Mesenchymal stem cell (in vitro differentiated cells and primary cell): ENCODE data around the gene HOXD13.

ENCODE experiments used
- DNase-seq: peaks from one replicate; pipeline ENCODE4 v3.0.0-alpha.2; 2013
- H2AFZ ChIP-seq: one replicate; pipeline ENCODE4 v1.6.1; 2013; ENCODE audit warnings: low read depth, mild to moderate bottlenecking, control low read depth, inconsistent platforms, low read length, moderate library complexity
- H2AK5ac ChIP-seq: 2 replicates; pipeline ENCODE4 v1.6.1; 2013; ENCODE audit warnings: low read length, moderate library complexity, mild to moderate bottlenecking, inconsistent platforms; ENCODE audit not compliant: severe bottlenecking
- H2BK120ac ChIP-seq: one replicate; pipeline ENCODE4 v1.6.1; 2013; ENCODE audit warnings: low read depth, mild to moderate bottlenecking, inconsistent platforms, low read length, moderate library complexity
- H2BK12ac ChIP-seq, 2 experiments: one replicate each; pipeline ENCODE4 v1.6.1; 2013; ENCODE audit warnings: inconsistent platforms in 2 of 2, low read length in 2 of 2, mild to moderate bottlenecking in 2 of 2, moderate library complexity in 2 of 2, control low read depth in 1 of 2
- H2BK15ac ChIP-seq: one replicate; pipeline ENCODE4 v1.6.1; 2013; ENCODE audit warnings: mild to moderate bottlenecking, low read depth, inconsistent platforms; ENCODE audit not compliant: poor library complexity, severe bottlenecking
- H2BK5ac ChIP-seq: 2 replicates; pipeline ENCODE4 v1.6.1; 2013; ENCODE audit warnings: low read depth, mild to moderate bottlenecking, low read length, control low read depth, inconsistent platforms; ENCODE audit not compliant: poor library complexity, severe bottlenecking
- H3K14ac ChIP-seq, 2 experiments: one replicate each; pipeline ENCODE4 v1.6.1; 2013; ENCODE audit warnings: inconsistent platforms in 2 of 2, low read length in 2 of 2, control low read depth in 1 of 2, mild to moderate bottlenecking in 1 of 2, moderate library complexity in 1 of 2
- H3K18ac ChIP-seq, 2 experiments: one replicate each; pipeline ENCODE4 v1.6.1; 2013; ENCODE audit warnings: inconsistent platforms in 2 of 2, low read length in 2 of 2, control low read depth in 1 of 2, low read depth in 1 of 2, mild to moderate bottlenecking in 1 of 2
- H3K23ac ChIP-seq, 2 experiments: one replicate each; pipeline ENCODE4 v1.6.1; 2013; ENCODE audit warnings: inconsistent platforms in 2 of 2, low read length in 2 of 2, mild to moderate bottlenecking in 2 of 2, moderate library complexity in 2 of 2, control low read depth in 1 of 2
- H3K27ac ChIP-seq: 2 replicates; pipeline ENCODE4 v1.5.1; 2013; ENCODE audit warnings: mild to moderate bottlenecking, moderate library complexity, low read length, control low read depth, inconsistent platforms; ENCODE audit not compliant: poor library complexity, severe bottlenecking
- H3K27me3 ChIP-seq, 2 experiments: 2 replicates each; pipeline versions ENCODE4 v1.6.1 to v1.7.0; 2013; ENCODE audit warnings: low read length in 2 of 2, mild to moderate bottlenecking in 2 of 2, moderate library complexity in 2 of 2, control low read depth in 1 of 2, inconsistent platforms in 1 of 2; ENCODE audit not compliant: control insufficient read depth in 1 of 2, insufficient read depth in 1 of 2
- H3K36me3 ChIP-seq, 2 experiments: 2 replicates each; pipeline versions ENCODE4 v1.6.1 to v1.7.0; 2013; ENCODE audit warnings: low read length in 2 of 2, control low read depth in 1 of 2, inconsistent platforms in 1 of 2, low read depth in 1 of 2, mild to moderate bottlenecking in 1 of 2; ENCODE audit not compliant: insufficient read depth in 2 of 2, control insufficient read depth in 1 of 2
- H3K4ac ChIP-seq, 2 experiments: one replicate each; pipeline ENCODE4 v1.6.1; 2013; ENCODE audit warnings: inconsistent platforms in 2 of 2, low read length in 2 of 2, mild to moderate bottlenecking in 2 of 2, moderate library complexity in 2 of 2, control low read depth in 1 of 2, low read depth in 1 of 2
- H3K4me1 ChIP-seq: 2 replicates; pipeline ENCODE4 v1.6.1; 2013; ENCODE audit warnings: low read depth, low read length, control low read depth; ENCODE audit not compliant: control insufficient read depth, insufficient read depth
- H3K4me2 ChIP-seq: 2 replicates; pipeline ENCODE4 v1.6.1; 2013; ENCODE audit warnings: low read length, mild to moderate bottlenecking, inconsistent platforms; ENCODE audit not compliant: poor library complexity, severe bottlenecking
- H3K4me3 ChIP-seq, 2 experiments: 2 replicates each; pipeline versions ENCODE4 v1.5.1 to v1.7.0; 2013; ENCODE audit warnings: low read length in 2 of 2, mild to moderate bottlenecking in 2 of 2, control low read depth in 1 of 2, low read depth in 1 of 2; ENCODE audit not compliant: insufficient read depth in 1 of 2
- H3K79me1 ChIP-seq: replicated peaks from 2 replicates; pipeline ENCODE4 v1.6.1; 2013; ENCODE audit warnings: mild to moderate bottlenecking, control low read depth, low read length, inconsistent platforms; ENCODE audit not compliant: poor library complexity, severe bottlenecking
- H3K9ac ChIP-seq: 2 replicates; pipeline ENCODE4 v1.7.0; 2013; ENCODE audit warnings: mild to moderate bottlenecking, low read length, moderate library complexity
- H3K9me3 ChIP-seq: 2 replicates; pipeline ENCODE4 v1.7.0; 2013; ENCODE audit warnings: mild to moderate bottlenecking, low read length; ENCODE audit not compliant: control insufficient read depth
- H4K8ac ChIP-seq: one replicate; pipeline ENCODE4 v1.6.1; 2013; ENCODE audit warnings: inconsistent platforms, mild to moderate bottlenecking, low read length, moderate library complexity
- H4K91ac ChIP-seq: one replicate; pipeline ENCODE4 v1.6.1; 2013; ENCODE audit warnings: mild to moderate bottlenecking, low read length, inconsistent platforms
- WGBS: methylation state at CpG from one replicate; pipeline ENCODE4 v1.1.7; 2013; ENCODE audit warnings: mixed read lengths; 5-methylcytosine and 5-hydroxymethylcytosine counted together

HOXD13 gene

DNA sequence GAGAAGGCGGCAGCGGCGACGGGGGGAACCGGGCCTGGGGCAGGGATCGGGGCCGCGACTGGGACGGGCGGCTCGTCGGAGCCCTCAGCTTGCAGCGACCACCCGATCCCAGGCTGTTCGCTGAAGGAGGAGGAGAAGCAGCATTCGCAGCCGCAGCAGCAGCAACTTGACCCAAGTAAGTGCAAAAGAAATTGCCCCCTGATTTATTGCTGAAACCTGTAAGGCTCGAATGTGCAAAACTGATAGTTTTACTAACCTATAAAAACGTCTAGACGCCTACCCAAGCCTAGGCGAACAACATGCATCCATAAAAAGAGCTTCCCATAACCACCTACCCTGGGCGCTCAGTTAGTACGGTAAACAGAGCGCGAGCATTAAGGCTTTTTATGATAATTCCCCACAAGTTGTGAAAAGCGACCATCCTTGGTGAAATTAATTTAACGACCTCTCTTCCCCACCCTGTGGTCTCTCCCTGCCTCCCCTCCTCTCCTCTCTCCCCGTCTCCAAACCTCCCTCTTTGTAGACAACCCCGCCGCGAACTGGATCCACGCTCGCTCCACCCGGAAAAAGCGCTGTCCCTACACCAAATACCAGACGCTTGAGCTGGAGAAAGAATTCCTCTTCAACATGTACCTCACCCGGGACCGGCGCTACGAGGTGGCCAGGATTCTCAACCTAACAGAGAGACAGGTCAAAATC lies 31.0 kb downstream of the HOXD13 start:
- Histone ChIP-seq H3K9ac (peak overlapping the region; percentile 69), H3K4ac (no peak overlapping the region), H3K27ac (no peak overlapping the region), H2BK15ac (no peak overlapping the region), H3K18ac (no peak overlapping the region), H3K14ac (no peak overlapping the region), H3K4me1 (peaks cover 22% of the 10 kb centered on the region), H2AK5ac (no peak overlapping the region), H2BK12ac (no peak overlapping the region), H2AFZ (peak overlapping the region; percentile 29), H3K4me3 (peak overlapping the region; percentile 49 to 84), H3K9me3 (no peaks in the 10 kb centered on the region), H3K36me3 (no peaks in the 10 kb centered on the region), H4K91ac (no peak overlapping the region), H3K79me1 (no peaks in the 10 kb centered on the region), H4K8ac (no peak overlapping the region), H3K4me2 (peak overlapping the region; percentile 69), H2BK120ac (no peak overlapping the region), H3K27me3 (peaks cover 39 to 90% of the 10 kb centered on the region in 2 experiments), H2BK5ac (no peak overlapping the region), H3K23ac (no peak overlapping the region)
- 3% methylated on average over 40 of the region's 40 CpGs for WGBS
- DNase-seq, result no peak

DNA sequence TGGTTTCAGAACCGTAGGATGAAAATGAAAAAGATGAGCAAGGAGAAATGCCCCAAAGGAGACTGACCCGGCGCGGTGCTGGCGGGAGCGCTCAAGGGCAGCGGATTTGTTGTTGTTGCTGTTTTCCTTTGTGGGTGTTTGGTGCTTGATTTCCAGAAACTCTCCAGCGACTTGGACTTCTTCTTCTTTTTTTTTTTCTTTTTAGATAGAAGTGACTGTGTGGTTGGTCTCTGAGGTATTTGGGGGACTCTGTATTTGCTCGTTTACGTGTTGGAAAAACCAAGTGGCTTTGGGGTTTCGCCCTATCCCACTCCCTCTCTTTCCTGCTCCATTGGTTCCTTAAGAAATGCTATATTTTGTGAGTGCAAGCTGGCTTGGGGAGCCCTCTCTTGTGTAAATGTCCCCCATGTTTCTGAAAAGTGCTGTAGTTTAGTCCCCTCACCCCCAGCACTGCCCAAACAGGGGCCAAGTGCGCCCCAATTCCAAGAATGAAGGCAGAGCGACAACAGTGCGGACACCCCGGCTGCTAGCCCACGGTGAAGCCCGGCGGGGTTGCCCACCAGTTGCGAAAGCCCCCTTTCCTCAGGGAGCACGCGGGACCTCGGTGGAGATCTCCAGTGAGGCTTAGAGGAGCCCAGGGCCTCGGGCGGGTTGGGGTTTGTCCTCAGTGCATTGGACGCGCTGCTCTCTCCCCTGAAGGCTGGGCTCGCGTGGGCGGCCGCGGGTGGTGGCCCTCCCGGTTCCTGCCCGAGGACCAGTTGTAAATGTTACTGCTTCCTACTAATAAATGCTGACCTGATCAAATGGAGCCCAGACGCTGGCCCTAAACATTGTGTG lies 31.8 kb downstream of the HOXD13 start:
- WGBS, result 24% methylated on average over 30 of the region's 34 CpGs
- Histone ChIP-seq H3K9ac (peak overlapping the region; percentile 69), H3K27ac (no peak overlapping the region), H2BK120ac (no peak overlapping the region), H3K4ac (no peak overlapping the region), H4K8ac (no peak overlapping the region), H3K27me3 (peaks cover 33 to 90% of the 10 kb centered on the region in 2 experiments), H2AK5ac (no peak overlapping the region), H3K4me1 (peaks cover 28% of the 10 kb centered on the region), H4K91ac (no peak overlapping the region), H3K14ac (no peak overlapping the region), H3K23ac (no peak overlapping the region), H3K4me2 (no peak overlapping the region), H3K4me3 (peak overlapping the region in 1 of 2 experiments; percentile 84), H3K36me3 (no peaks in the 10 kb centered on the region), H2BK12ac (no peak overlapping the region), H2AFZ (no peak overlapping the region), H2BK5ac (no peak overlapping the region), H2BK15ac (no peak overlapping the region), H3K79me1 (no peaks in the 10 kb centered on the region), H3K18ac (no peak overlapping the region), H3K9me3 (no peaks in the 10 kb centered on the region)
- no peak for DNase-seq

DNA sequence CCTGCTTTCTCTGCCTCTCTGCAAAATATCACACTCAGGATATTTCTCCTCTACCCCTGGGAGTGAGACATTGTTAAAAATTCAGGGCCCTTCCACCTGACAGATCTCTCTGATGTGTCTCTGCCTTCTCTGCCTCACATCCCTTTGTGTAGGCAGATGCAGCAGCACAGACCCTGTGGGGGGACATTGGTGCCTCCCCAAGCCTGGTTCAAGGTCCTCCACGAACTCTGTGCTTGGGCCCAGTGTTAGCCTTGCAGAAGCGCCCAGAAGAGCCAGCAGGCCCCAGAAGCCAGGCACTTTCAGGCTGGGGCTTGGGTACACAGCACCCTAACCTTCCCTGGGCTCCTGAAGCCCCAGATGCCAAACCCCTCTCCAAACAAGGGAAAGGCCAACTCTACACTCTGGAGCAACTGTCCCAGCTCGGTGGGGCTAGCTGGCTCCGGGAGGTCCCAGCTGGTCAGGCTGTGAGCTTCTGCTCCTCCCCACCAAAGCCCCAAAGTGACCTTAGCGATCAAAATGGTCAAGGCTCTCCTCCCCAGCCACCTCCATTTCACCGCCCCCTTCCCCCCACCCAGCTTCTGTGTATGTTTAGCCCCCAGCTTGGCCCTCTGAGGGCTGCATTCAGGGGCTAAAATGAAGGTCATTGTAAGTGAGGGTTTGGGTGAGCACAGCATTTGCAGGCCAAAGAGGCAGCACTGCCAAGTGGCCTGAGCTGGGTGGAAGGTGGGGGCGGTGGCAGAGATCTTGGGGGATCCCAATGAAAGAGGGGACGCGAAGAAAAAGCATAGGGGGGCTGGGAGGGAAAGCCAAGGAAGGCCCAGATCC lies 32.6 kb downstream of the HOXD13 start:
- Histone ChIP-seq H3K9me3 (no peaks in the 10 kb centered on the region), H3K23ac (no peak overlapping the region)

DNA sequence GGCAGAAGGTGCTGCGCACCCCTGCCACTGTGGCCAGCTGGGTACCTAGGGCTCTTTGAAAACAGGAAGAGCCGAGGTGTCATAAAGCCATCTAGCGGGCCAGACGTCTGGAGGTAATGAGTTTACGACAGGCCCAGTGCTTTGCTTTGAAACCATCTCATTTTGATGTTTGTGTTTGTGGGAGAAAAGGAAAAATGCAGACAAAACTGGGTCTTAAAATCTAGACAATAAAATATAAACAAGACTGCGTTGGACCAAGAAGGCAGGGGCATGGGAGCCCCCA lies 33.2 kb downstream of the HOXD13 start:
- Histone ChIP-seq H3K4me2 (no peak overlapping the region), H4K91ac (no peak overlapping the region), H3K9ac (no peak overlapping the region), H3K4me1 (peaks cover 38% of the 10 kb centered on the region), H2BK5ac (no peak overlapping the region), H3K9me3 (no peaks in the 10 kb centered on the region), H2BK120ac (no peak overlapping the region), H3K27ac (no peak overlapping the region), H2AK5ac (no peak overlapping the region), H3K4me3 (no peak overlapping the region), H3K27me3 (peaks cover 20 to 77% of the 10 kb centered on the region in 2 experiments), H2BK15ac (no peak overlapping the region), H3K23ac (no peak overlapping the region), H3K4ac (no peak overlapping the region), H2BK12ac (no peak overlapping the region), H3K14ac (no peak overlapping the region), H4K8ac (no peak overlapping the region), H3K36me3 (no peaks in the 10 kb centered on the region), H2AFZ (no peak overlapping the region), H3K18ac (no peak overlapping the region), H3K79me1 (no peaks in the 10 kb centered on the region)
- DNase-seq, result no peak
- 7% methylated on average over 6 of the region's 6 CpGs for WGBS

More for the DNA sequence above, 32.6 kb downstream of the HOXD13 start:
- Histone ChIP-seq H3K36me3 (no peaks in the 10 kb centered on the region), H4K91ac (no peak overlapping the region), H2BK12ac (no peak overlapping the region), H3K4me1 (peaks cover 34% of the 10 kb centered on the region), H3K9ac (no peak overlapping the region), H2AK5ac (no peak overlapping the region), H2BK120ac (no peak overlapping the region), H3K79me1 (no peaks in the 10 kb centered on the region), H3K4me2 (no peak overlapping the region), H2AFZ (no peak overlapping the region), H3K18ac (no peak overlapping the region), H3K14ac (no peak overlapping the region), H4K8ac (no peak overlapping the region), H2BK15ac (no peak overlapping the region), H3K4ac (no peak overlapping the region), H3K4me3 (no peak overlapping the region), H3K27ac (no peak overlapping the region), H3K27me3 (peaks cover 25 to 83% of the 10 kb centered on the region in 2 experiments), H2BK5ac (no peak overlapping the region)
- DNase-seq, result no peak
- WGBS, result 23% methylated on average over 8 of the region's 9 CpGs
